ENCODE data around the gene ATRAID. TPM values are rescaled to one million over a fixed set of nuclear protein-coding genes. Genes with fewer than 3 reads are reported as not detected.

Gene ATRAID
- total RNA-seq, 6 donors from 2014 or later: 53.4 to 126 (median 112) TPM

- Histone ChIP-seq H3K36me3 (peaks cover 4 to 89% (median 71%) of the 10 kb centered on the region in 4 donors), H3K4me1 (no peaks in the 10 kb centered on the region), H3K9me3 (no peaks in the 10 kb centered on the region), H3K4me3 (no peak overlapping the region), H3K27ac (no peak overlapping the region), H3K27me3 (no peaks in the 10 kb centered on the region)
- WGBS, 2 donors: 90 to 92% methylated on average over 2 to 8 of the region's 8 CpGs
- DNase-seq (no peak), ATAC-seq (ENCODE audit: low FRiP score in 2 of 2) (no peak)
- TF ChIP-seq EP300 (IDR thresholded peaks at IDR 0.05) (no peak), POLR2AphosphoS5 (IDR thresholded peaks at IDR 0.05) (no peak), CTCF (IDR thresholded peaks at IDR 0.05) (no peak)
Observed at GRCh38 chr2:27204566-27204965, 7.3 kb upstream of the ATRAID start.

- Histone ChIP-seq H3K9me3 (no peaks in the 10 kb centered on the region), H3K27ac (no peak overlapping the region), H3K36me3 (peaks cover 4 to 82% (median 69%) of the 10 kb centered on the region in 4 donors), H3K4me3 (no peak overlapping the region), H3K4me1 (no peaks in the 10 kb centered on the region), H3K27me3 (no peaks in the 10 kb centered on the region)
- TF ChIP-seq CTCF (IDR thresholded peaks at IDR 0.05): no peak
- no peak for TF ChIP-seq POLR2AphosphoS5 (IDR thresholded peaks at IDR 0.05)
- no peak for TF ChIP-seq POLR2A (IDR thresholded peaks at IDR 0.05)
- no peak for TF ChIP-seq EP300 (IDR thresholded peaks at IDR 0.05)
- DNase-seq (peak in 1 of 2 donors; percentile 65), ATAC-seq (ENCODE audit: low FRiP score in 2 of 2) (no peak)
- WGBS, 2 donors: 78 to 89% methylated on average over 8 of the region's 8 CpGs
Observed at GRCh38 chr2:27205206-27205605, 6.6 kb upstream of the ATRAID start.

GRCh38 chr2:27206346-27206745 lies 5.5 kb upstream of the ATRAID start:
- ATAC-seq (ENCODE audit: low FRiP score in 2 of 2) (no peak), DNase-seq (no peak)
- no peaks in the 10 kb centered on the region for H3K27me3 ChIP-seq
- peaks cover 4 to 71% (median 63%) of the 10 kb centered on the region in 4 donors for H3K36me3 ChIP-seq
- H3K4me1 ChIP-seq: peaks cover 3 to 7% (median 4%) of the 10 kb centered on the region in 4 donors
- no peak overlapping the region for H3K4me3 ChIP-seq
- no peak overlapping the region for H3K27ac ChIP-seq
- no peak for TF ChIP-seq EP300 (IDR thresholded peaks at IDR 0.05)
- no peak for TF ChIP-seq CTCF (IDR thresholded peaks at IDR 0.05)
- TF ChIP-seq POLR2A (IDR thresholded peaks at IDR 0.05): no peak
- TF ChIP-seq POLR2AphosphoS5 (IDR thresholded peaks at IDR 0.05): no peak
- 95% methylated on average over 6 of the region's 6 CpGs for WGBS, 2 donors
- no peaks in the 10 kb centered on the region for H3K9me3 ChIP-seq

GRCh38 chr2:27208486-27209050 lies 3.3 kb upstream of the ATRAID start:
- H3K9me3 ChIP-seq: no peaks in the 10 kb centered on the region
- WGBS, 2 donors: 87 to 99% methylated on average over 4 of the region's 4 CpGs
- H3K4me1 ChIP-seq: peaks cover 8 to 17% (median 12%) of the 10 kb centered on the region in 4 donors
- H3K36me3 ChIP-seq: peaks cover 0 to 51% (median 47%) of the 10 kb centered on the region in 4 donors
- H3K27ac ChIP-seq: no peak overlapping the region
- no peak overlapping the region for H3K4me3 ChIP-seq
- TF ChIP-seq CTCF (IDR thresholded peaks at IDR 0.05): no peak
- TF ChIP-seq POLR2AphosphoS5 (IDR thresholded peaks at IDR 0.05): no peak
- no peak for TF ChIP-seq EP300 (IDR thresholded peaks at IDR 0.05)
- no peak for TF ChIP-seq POLR2A (IDR thresholded peaks at IDR 0.05)
- ATAC-seq (ENCODE audit: low FRiP score in 2 of 2): no peak
- no peaks in the 10 kb centered on the region for H3K27me3 ChIP-seq
- no peak for DNase-seq

All from upper lobe of left lung (tissue), 6 donors.